22Rv1 (cell line): Measurements from ENCODE around the gene F12.
"Not testable (repeated sequence)": the region's sequence is repeated elsewhere in the genome, so short reads cannot be mapped to it uniquely, and the experiment has no call there.

ENCODE experiments used
- CTCF ChIP-seq: fragments of 450-650 bp; IDR thresholded peaks from 2 replicates; pipeline ENCODE4 v1.5.1; 2017; ENCODE audit warnings: mild to moderate bottlenecking
- ZFX ChIP-seq: fragments of 450-650 bp; IDR thresholded peaks from 2 replicates; pipeline ENCODE4 v1.6.1; 2017; ENCODE audit warnings: antibody characterized with exemption, borderline replicate concordance

GRCh38 chr5:177420472-177420871 lies 11.1 kb upstream of the F12 start:
- not testable (repeated sequence) for TF ChIP-seq CTCF, ZFX
